Neural crest cell (in vitro differentiated cells): ENCODE measurements around the gene RPA1. TPM values are rescaled to one million over a fixed set of nuclear protein-coding genes. Genes with fewer than 3 reads are reported as not detected.

Experiments
- DNase-seq: peaks from one replicate; pipeline ENCODE4 v3.0.0; 2021; ENCODE audit warnings: low read depth, mixed read lengths, low spot score
- H3K27ac Mint-ChIP-seq: one replicate; pipeline ENCODE4 v1.8.0; 2021; ENCODE audit warnings: mild to moderate bottlenecking, mixed read lengths; ENCODE audit not compliant: unreplicated experiment
- H3K27me3 Mint-ChIP-seq: 2 replicates; pipeline ENCODE4 v1.8.0; 2021; ENCODE audit warnings: low read depth, mild to moderate bottlenecking, mixed read lengths
- H3K36me3 Mint-ChIP-seq: 2 replicates; pipeline ENCODE4 v1.8.0; 2021; ENCODE audit warnings: low read depth, mild to moderate bottlenecking, mixed read lengths
- H3K4me1 Mint-ChIP-seq: 2 replicates; pipeline ENCODE4 v1.8.0; 2021; ENCODE audit warnings: mixed read lengths
- H3K4me3 Mint-ChIP-seq: one replicate; pipeline ENCODE4 v1.8.0; 2021; ENCODE audit warnings: mild to moderate bottlenecking, mixed read lengths
- H3K9me3 Mint-ChIP-seq: 2 replicates; pipeline ENCODE4 v1.8.0; 2021; ENCODE audit warnings: mixed read lengths
- CTCF ChIP-seq: fragments of 200-600 bp; sonication (generic); conservative IDR thresholded peaks from 2 replicates; pipeline ENCODE4 v1.5.0; 2021; ENCODE audit warnings: antibody characterized with exemption, mild to moderate bottlenecking
- total RNA-seq: library from RNA; stranded (reverse); gene quantifications from 2 replicates; pipeline ENCODE4 v1.2.1, GENCODE V29; 2021

Gene RPA1
- total RNA-seq, 1 donor from 2014 or later, result 215 TPM

GRCh38 chr17:1820528-1821252, 9.1 kb upstream of the RPA1 start:
- TF ChIP-seq CTCF, result no peak
- no peak overlapping the region for H3K4me3 Mint-ChIP-seq
- H3K36me3 Mint-ChIP-seq, result peaks cover 6% of the 10 kb centered on the region
- H3K4me1 Mint-ChIP-seq, result peaks cover 16% of the 10 kb centered on the region
- H3K27ac Mint-ChIP-seq, result peak overlapping the region; percentile 4
- H3K27me3 Mint-ChIP-seq, result no peaks in the 10 kb centered on the region
- DNase-seq, result no peak
- no peaks in the 10 kb centered on the region for H3K9me3 Mint-ChIP-seq

GRCh38 chr17:1829216-1829591, 601 bp upstream of the RPA1 start:
- Mint-ChIP-seq H3K36me3 (peaks cover 4% of the 10 kb centered on the region), H3K9me3 (no peaks in the 10 kb centered on the region), H3K4me3 (peak overlapping the region; percentile 85), H3K4me1 (peaks cover 40% of the 10 kb centered on the region), H3K27ac (no peak overlapping the region), H3K27me3 (no peaks in the 10 kb centered on the region)
- no peak for DNase-seq
- TF ChIP-seq CTCF, result no peak

- Mint-ChIP-seq H3K27me3 (no peaks in the 10 kb centered on the region), H3K9me3 (no peaks in the 10 kb centered on the region)
- no peak for TF ChIP-seq CTCF
Measured at GRCh38 chr17:1830288-1830687, 483 bp downstream of the RPA1 start.

GRCh38 chr17:1834380-1835149, 4.8 kb downstream of the RPA1 start:
- H3K36me3 Mint-ChIP-seq, result peaks cover 6% of the 10 kb centered on the region
- no peak for TF ChIP-seq CTCF
- no peaks in the 10 kb centered on the region for H3K27me3 Mint-ChIP-seq
- no peak for DNase-seq
- no peaks in the 10 kb centered on the region for H3K9me3 Mint-ChIP-seq
- H3K27ac Mint-ChIP-seq, result no peak overlapping the region
- peaks cover 26% of the 10 kb centered on the region for H3K4me1 Mint-ChIP-seq
- no peak overlapping the region for H3K4me3 Mint-ChIP-seq

More at GRCh38 chr17:1830288-1830687, 483 bp downstream of the RPA1 start:
- no peak overlapping the region for H3K27ac Mint-ChIP-seq
- peaks cover 4% of the 10 kb centered on the region for H3K36me3 Mint-ChIP-seq
- DNase-seq, result peak; percentile 3
- peaks cover 41% of the 10 kb centered on the region for H3K4me1 Mint-ChIP-seq
- peak overlapping the region; percentile 96 for H3K4me3 Mint-ChIP-seq

- DNase-seq, result no peak
- no peak overlapping the region for H3K4me3 Mint-ChIP-seq
- peaks cover 4% of the 10 kb centered on the region for H3K4me1 Mint-ChIP-seq
- peaks cover 12% of the 10 kb centered on the region for H3K36me3 Mint-ChIP-seq
- no peaks in the 10 kb centered on the region for H3K27me3 Mint-ChIP-seq
- TF ChIP-seq CTCF, result no peak
- no peaks in the 10 kb centered on the region for H3K9me3 Mint-ChIP-seq
- no peak overlapping the region for H3K27ac Mint-ChIP-seq
Measured at GRCh38 chr17:1839516-1839915, 9.7 kb downstream of the RPA1 start.
